Measurements from ENCODE around the gene FBXO17. TPM values are rescaled to one million over a fixed set of nuclear protein-coding genes. Genes with fewer than 3 reads are reported as not detected.
A peak's percentile ranks its signal among the peaks of the same experiment; 100 is the strongest.
"Not testable (repeated sequence)": the region's sequence is repeated elsewhere in the genome, so short reads cannot be mapped to it uniquely, and the experiment has no call there.

Gene FBXO17
- total and polyA plus RNA-seq, 2 donors (not counting 3 experiments of a cell fraction or from before 2014, with no cell fraction given): 21.8 to 23.8 TPM

- TF ChIP-seq POLR2AphosphoS5 (IDR thresholded peaks at IDR 0.05; ENCODE audit: insufficient read depth, low read depth, low read length): no peak
- no peak for TF ChIP-seq FOS (IDR thresholded peaks at IDR 0.05; ENCODE audit: borderline replicate concordance, insufficient read depth, low read length)
- no peak for TF ChIP-seq GATA2 (IDR thresholded peaks at IDR 0.05; ENCODE audit: insufficient read depth, insufficient read length, low read depth, low read length)
- TF ChIP-seq POLR2A (IDR thresholded peaks at IDR 0.05; ENCODE audit: low read depth, low read length): no peak
- no peak for TF ChIP-seq JUN (IDR thresholded peaks at IDR 0.05; ENCODE audit: borderline replicate concordance, insufficient read depth, insufficient read length, low read depth)
- no peak for TF ChIP-seq EZH2 (IDR thresholded peaks at IDR 0.05; ENCODE audit: borderline replicate concordance, low read depth, low read length, severe bottlenecking)
- no peak for TF ChIP-seq MYC (IDR thresholded peaks at IDR 0.05; ENCODE audit: low read depth, low read length)
- no peak for TF ChIP-seq MAX (IDR thresholded peaks at IDR 0.05; ENCODE audit: insufficient read depth, insufficient read length)
- no peak for TF ChIP-seq CTCF (IDR thresholded peaks at IDR 0.05; ENCODE audit: extremely low read depth in 1 of 2, insufficient read depth in 1 of 2, low read depth in 1 of 2, low read length in 2 of 2)
- peaks cover 10% of the 10 kb centered on the region for H3K4me1 ChIP-seq (ENCODE audit: control insufficient read depth, extremely low read depth, insufficient read depth, low read length)
- H3K27ac ChIP-seq (ENCODE audit: insufficient read depth, low read depth, low read length): no peak overlapping the region
- H3K4me2 ChIP-seq (ENCODE audit: insufficient read depth, low read length): no peak overlapping the region
- H3K9me1 ChIP-seq (replicated peaks; ENCODE audit: control insufficient read depth, extremely low read depth, insufficient read depth, low read length): no peaks in the 10 kb centered on the region
- no peaks in the 10 kb centered on the region for H3K9me3 ChIP-seq (replicated peaks; ENCODE audit: control insufficient read depth, insufficient read depth, low read length)
- dilution Hi-C loops (cut with MboI; ENCODE audit: extremely low pct_ligation_motif_present, low sequenced_read_pairs): no loop called here
- BruUV-seq (replicated peaks): no TSS peak
- intact Hi-C loops (cut with micrococcal nuclease): no loop called here
- no peak overlapping the region for H3K4me3 ChIP-seq (replicated peaks in 1 of 3; ENCODE audit: insufficient read depth in 1 of 3, low read depth in 1 of 3, low read length in 3 of 3)
- no peaks in the 10 kb centered on the region for H3K79me2 ChIP-seq (ENCODE audit: control insufficient read depth, insufficient read depth, low read length)
- H3K36me3 ChIP-seq (ENCODE audit: control insufficient read depth in 2 of 2, extremely low read depth in 1 of 2, insufficient read depth in 2 of 2, low read length in 2 of 2): no peaks in the 10 kb centered on the region
- ChIA-PET CTCF (interaction anchor here (0.9 to 2.6 kb wide), 5 partner anchors 11 to 63 kb away, joined by 3 to 12 read pairs (median 3); partner anchors contain the start of gene FBXO17), POLR2A (no interaction called here)
- H4K20me1 ChIP-seq (replicated peaks; ENCODE audit: control insufficient read depth, extremely low read depth, insufficient read depth, low read length): no peaks in the 10 kb centered on the region
- FAIRE-seq (no peak), DNase-seq (ENCODE audit: low read depth, low spot score) (no peak)
- peak overlapping the region; percentile 23 for H2AFZ ChIP-seq (ENCODE audit: low read depth, low read length)
- no peak overlapping the region for H3K9ac ChIP-seq (replicated peaks; ENCODE audit: extremely low read depth, insufficient read depth, low read length)
- H3K27me3 ChIP-seq (ENCODE audit: control insufficient read depth in 2 of 2, insufficient read depth in 2 of 2, low read length in 2 of 2): peaks cover 0 to 2% of the 10 kb centered on the region in 2 experiments
Observed at GRCh38 chr19:38989066-38989605, 13.6 kb upstream of the FBXO17 start.

GRCh38 chr19:38988627-38989026, 13.1 kb upstream of the FBXO17 start:
- FAIRE-seq; H3K9me3 ChIP-seq (replicated peaks; ENCODE audit: control insufficient read depth, insufficient read depth, low read length); dilution Hi-C loops (cut with MboI; ENCODE audit: extremely low pct_ligation_motif_present, low sequenced_read_pairs); POLR2A ChIA-PET; BruUV-seq (replicated peaks); H3K9ac ChIP-seq (replicated peaks; ENCODE audit: extremely low read depth, insufficient read depth, low read length); H3K36me3 ChIP-seq (ENCODE audit: control insufficient read depth in 2 of 2, extremely low read depth in 1 of 2, insufficient read depth in 2 of 2, low read length in 2 of 2); H3K4me1 ChIP-seq (ENCODE audit: control insufficient read depth, extremely low read depth, insufficient read depth, low read length); H3K27ac ChIP-seq (ENCODE audit: insufficient read depth, low read depth, low read length); H3K9me1 ChIP-seq (replicated peaks; ENCODE audit: control insufficient read depth, extremely low read depth, insufficient read depth, low read length); H3K27me3 ChIP-seq (ENCODE audit: control insufficient read depth in 2 of 2, insufficient read depth in 2 of 2, low read length in 2 of 2); H3K4me3 ChIP-seq (replicated peaks in 1 of 3; ENCODE audit: insufficient read depth in 1 of 3, low read depth in 1 of 3, low read length in 3 of 3); H3K4me2 ChIP-seq (ENCODE audit: insufficient read depth, low read length); H4K20me1 ChIP-seq (replicated peaks; ENCODE audit: control insufficient read depth, extremely low read depth, insufficient read depth, low read length); H3K79me2 ChIP-seq (ENCODE audit: control insufficient read depth, insufficient read depth, low read length); DNase-seq (ENCODE audit: low read depth, low spot score); H2AFZ ChIP-seq (ENCODE audit: low read depth, low read length); intact Hi-C loops (cut with micrococcal nuclease): not testable (repeated sequence)
- CTCF ChIA-PET: interaction anchor here (0.6 to 2.6 kb wide), 6 partner anchors 11 to 63 kb away, joined by 3 to 12 read pairs (median 3); partner anchors contain the start of gene FBXO17

- H4K20me1 ChIP-seq (replicated peaks; ENCODE audit: control insufficient read depth, extremely low read depth, insufficient read depth, low read length); DNase-seq (ENCODE audit: low read depth, low spot score); H3K36me3 ChIP-seq (ENCODE audit: control insufficient read depth in 2 of 2, extremely low read depth in 1 of 2, insufficient read depth in 2 of 2, low read length in 2 of 2); FAIRE-seq; H3K9me1 ChIP-seq (replicated peaks; ENCODE audit: control insufficient read depth, extremely low read depth, insufficient read depth, low read length); H3K27ac ChIP-seq (ENCODE audit: insufficient read depth, low read depth, low read length); H2AFZ ChIP-seq (ENCODE audit: low read depth, low read length); H3K9me3 ChIP-seq (replicated peaks; ENCODE audit: control insufficient read depth, insufficient read depth, low read length); dilution Hi-C loops (cut with MboI; ENCODE audit: extremely low pct_ligation_motif_present, low sequenced_read_pairs); H3K4me1 ChIP-seq (ENCODE audit: control insufficient read depth, extremely low read depth, insufficient read depth, low read length); H3K4me2 ChIP-seq (ENCODE audit: insufficient read depth, low read length); H3K27me3 ChIP-seq (ENCODE audit: control insufficient read depth in 2 of 2, insufficient read depth in 2 of 2, low read length in 2 of 2); H3K9ac ChIP-seq (replicated peaks; ENCODE audit: extremely low read depth, insufficient read depth, low read length); intact Hi-C loops (cut with micrococcal nuclease); POLR2A ChIA-PET; BruUV-seq (replicated peaks); H3K79me2 ChIP-seq (ENCODE audit: control insufficient read depth, insufficient read depth, low read length); H3K4me3 ChIP-seq (replicated peaks in 1 of 3; ENCODE audit: insufficient read depth in 1 of 3, low read depth in 1 of 3, low read length in 3 of 3): not testable (repeated sequence)
- CTCF ChIA-PET: interaction anchor here (2.6 kb wide), 1 partner anchor 12 kb away, joined by 12 read pairs; the partner anchor contains the start of gene FBXO17
Observed at GRCh38 chr19:38987745-38988144, 12.2 kb upstream of the FBXO17 start.

Measured in endothelial cell of umbilical vein (primary cell).